GM23338 (cell line): Measurements from ENCODE around the gene EFCAB13. TPM values are rescaled to one million over a fixed set of nuclear protein-coding genes. Genes with fewer than 3 reads are reported as not detected.

Source experiments
- ATAC-seq: fragments of 200-7000 bp; cut with Tn5 transposase; 3 replicates; pipeline ENCODE4 v1.9.1; 2020
- DNase-seq: peaks from one replicate; pipeline ENCODE4 v3.0.0-alpha.2; 2015; ENCODE audit warnings: low spot score
- H2AFZ ChIP-seq: fragments of 200-600 bp; sonication (generic); 2 replicates; pipeline ENCODE4 v1.8.0; 2016; ENCODE audit warnings: antibody characterized with exemption, mild to moderate bottlenecking, moderate library complexity
- H3F3A ChIP-seq: fragments of 200-600 bp; sonication (generic); replicated peaks from 2 replicates; pipeline ENCODE4 v1.8.0; 2017; ENCODE audit warnings: antibody characterized with exemption, mixed run types, low read depth
- H3K27ac ChIP-seq: fragments of 200-600 bp; sonication (generic); 2 replicates; pipeline ENCODE4 v1.6.1; 2016; ENCODE audit warnings: low read depth
- H3K27me3 ChIP-seq: fragments of 200-600 bp; sonication (generic); 2 replicates; pipeline ENCODE4 v1.8.0; 2016; ENCODE audit warnings: mild to moderate bottlenecking, mixed run types, moderate library complexity; ENCODE audit not compliant: insufficient read depth
- H3K36me3 ChIP-seq: fragments of 200-600 bp; sonication (generic); 2 replicates; pipeline ENCODE4 v1.8.0; 2016; ENCODE audit warnings: mild to moderate bottlenecking; ENCODE audit not compliant: insufficient read depth
- H3K4me1 ChIP-seq: fragments of 200-600 bp; sonication (generic); 2 replicates; pipeline ENCODE4 v1.8.0; 2016; ENCODE audit warnings: mild to moderate bottlenecking, moderate library complexity; ENCODE audit not compliant: insufficient read depth
- H3K4me2 ChIP-seq: fragments of 200-600 bp; sonication (generic); 2 replicates; pipeline ENCODE4 v1.7.1; 2017; ENCODE audit warnings: mixed run types
- H3K4me3 ChIP-seq: fragments of 200-600 bp; sonication (generic); 2 replicates; pipeline ENCODE4 v1.6.1; 2016; ENCODE audit warnings: mixed run types
- H3K79me2 ChIP-seq: fragments of 200-600 bp; sonication (generic); replicated peaks from 2 replicates; pipeline ENCODE4 v1.8.0; 2017; ENCODE audit warnings: mild to moderate bottlenecking; ENCODE audit not compliant: insufficient read depth
- H3K9me2 ChIP-seq: fragments of 200-600 bp; sonication (generic); 2 replicates; pipeline ENCODE4 v1.8.0; 2017; ENCODE audit not compliant: insufficient read depth
- H4K20me1 ChIP-seq: fragments of 200-600 bp; sonication (generic); replicated peaks from 2 replicates; pipeline ENCODE4 v1.8.0; 2017; ENCODE audit warnings: mild to moderate bottlenecking; ENCODE audit not compliant: insufficient read depth
- H3K27ac Mint-ChIP-seq: 2 replicates; pipeline ENCODE4 v1.8.0; 2020; ENCODE audit warnings: inconsistent platforms, mild to moderate bottlenecking, moderate library complexity, mixed read lengths
- H3K27me3 Mint-ChIP-seq: 3 replicates; pipeline ENCODE4 v1.8.0; 2022; ENCODE audit warnings: low read depth, mild to moderate bottlenecking, moderate library complexity, mixed read lengths, inconsistent platforms; ENCODE audit not compliant: insufficient read depth, poor library complexity
- H3K36me3 Mint-ChIP-seq: 3 replicates; pipeline ENCODE4 v1.8.0; 2021; ENCODE audit warnings: low read depth, mild to moderate bottlenecking, inconsistent platforms, moderate library complexity, mixed read lengths
- H3K4me1 Mint-ChIP-seq: 3 replicates; pipeline ENCODE4 v1.8.0; 2020; ENCODE audit warnings: mild to moderate bottlenecking, inconsistent platforms, mixed read lengths
- H3K4me3 Mint-ChIP-seq: 3 replicates; pipeline ENCODE4 v1.8.0; 2021; ENCODE audit warnings: moderate library complexity, mild to moderate bottlenecking, inconsistent platforms, mixed read lengths
- H3K9me3 Mint-ChIP-seq: 3 replicates; pipeline ENCODE4 v1.8.0; 2020; ENCODE audit warnings: moderate library complexity, mild to moderate bottlenecking, inconsistent platforms, mixed read lengths
- EZH2 ChIP-seq: fragments of 200-600 bp; sonication (generic); IDR thresholded peaks from one replicate; pipeline ENCODE4 v1.8.0; 2017; ENCODE audit warnings: antibody characterized with exemption, mild to moderate bottlenecking, low read depth; ENCODE audit not compliant: unreplicated experiment
- EZH2phosphoT487 ChIP-seq: fragments of 200-600 bp; sonication (generic); IDR thresholded peaks from one replicate; pipeline ENCODE4 v1.8.1; 2018; ENCODE audit warnings: antibody characterized with exemption; ENCODE audit not compliant: unreplicated experiment
- JUNB ChIP-seq: IDR thresholded peaks from one replicate; pipeline ENCODE4 v1.6.1; 2016; ENCODE audit warnings: antibody characterized with exemption; ENCODE audit not compliant: unreplicated experiment
- NANOG ChIP-seq: IDR thresholded peaks from 2 replicates; pipeline ENCODE4 v1.6.1; 2016; ENCODE audit warnings: antibody characterized with exemption, borderline replicate concordance
- REST ChIP-seq: IDR thresholded peaks from one replicate; pipeline ENCODE4 v1.6.1; 2018; ENCODE audit warnings: antibody characterized with exemption; ENCODE audit not compliant: unreplicated experiment
- STAT1 ChIP-seq: IDR thresholded peaks from one replicate; pipeline ENCODE4 v1.6.1; 2016; ENCODE audit warnings: antibody characterized with exemption; ENCODE audit not compliant: unreplicated experiment
- ZNF331 ChIP-seq: fragments of 250-450 bp; sonication (Bioruptor Pico); IDR thresholded peaks from 2 replicates; pipeline ENCODE4 v1.5.0; 2020; ENCODE audit warnings: low read depth, mild to moderate bottlenecking, moderate library complexity
- ZNF462 ChIP-seq: fragments of 250-450 bp; sonication (Bioruptor Pico); IDR thresholded peaks from 2 replicates; pipeline ENCODE4 v1.5.0; 2020; ENCODE audit warnings: mild to moderate bottlenecking, moderate library complexity
- polyA plus RNA-seq: library from polyadenylated mRNA; unstranded; fragments of >200 nt; fragmentation: Nextera tagmentation; extraction: Ambion mirVana; gene quantifications from 2 replicates; pipeline ENCODE4 v1.2.1, GENCODE V29; 2016
- total RNA-seq: library from RNA; depleted of rRNA; stranded (reverse); fragments of >200 nt; shearing (Covaris generic); gene quantifications from 2 replicates; pipeline ENCODE4 v1.2.3, GENCODE V29; 2014

Gene EFCAB13
- total and polyA plus RNA-seq, 2 experiments from 2014 or later, result 4.1 to 5.4 TPM

- H3K9me3 Mint-ChIP-seq, result no peaks in the 10 kb centered on the region
- no peak for TF ChIP-seq ZNF331 (CRISPR knock-in tag)
- TF ChIP-seq EZH2, result no peak
- TF ChIP-seq REST, result no peak
- TF ChIP-seq STAT1, result no peak
- TF ChIP-seq ZNF462 (CRISPR knock-in tag), result no peak
- TF ChIP-seq EZH2phosphoT487, result no peak
- TF ChIP-seq NANOG, result no peak
- no peak for TF ChIP-seq JUNB
- no peaks in the 10 kb centered on the region for H3K9me2 ChIP-seq
Observed at GRCh38 chr17:47373002-47373401, 49.2 kb downstream of the EFCAB13 start.

More at GRCh38 chr17:47373002-47373401, 49.2 kb downstream of the EFCAB13 start:
- H3K27ac ChIP-seq, result no peak overlapping the region
- H4K20me1 ChIP-seq, result no peaks in the 10 kb centered on the region
- no peak overlapping the region for H3K4me2 ChIP-seq
- no peak overlapping the region for H3K4me3 ChIP-seq
- no peaks in the 10 kb centered on the region for H3K27me3 ChIP-seq
- H3K4me3 Mint-ChIP-seq, result no peak overlapping the region
- no peaks in the 10 kb centered on the region for H3K36me3 ChIP-seq
- H3K27ac Mint-ChIP-seq, result no peak overlapping the region
- no peaks in the 10 kb centered on the region for H3F3A ChIP-seq
- peaks cover 3% of the 10 kb centered on the region for H3K27me3 Mint-ChIP-seq
- H3K36me3 Mint-ChIP-seq, result no peaks in the 10 kb centered on the region
- H3K4me1 Mint-ChIP-seq, result no peaks in the 10 kb centered on the region
- no peaks in the 10 kb centered on the region for H3K4me1 ChIP-seq
- DNase-seq (no peak), ATAC-seq (no peak)
- no peak overlapping the region for H2AFZ ChIP-seq
- H3K79me2 ChIP-seq, result no peaks in the 10 kb centered on the region
